ENCODE results near the gene HHAT. TPM values are rescaled to one million over a fixed set of nuclear protein-coding genes. Genes with fewer than 3 reads are reported as not detected.
"Not testable (repeated sequence)": the region's sequence is repeated elsewhere in the genome, so short reads cannot be mapped to it uniquely, and the experiment has no call there.

The HHAT gene
- total and polyA plus RNA-seq, 3 donors from 2014 or later, result 8.5 to 24.3 (median 23.8) TPM

DNA sequence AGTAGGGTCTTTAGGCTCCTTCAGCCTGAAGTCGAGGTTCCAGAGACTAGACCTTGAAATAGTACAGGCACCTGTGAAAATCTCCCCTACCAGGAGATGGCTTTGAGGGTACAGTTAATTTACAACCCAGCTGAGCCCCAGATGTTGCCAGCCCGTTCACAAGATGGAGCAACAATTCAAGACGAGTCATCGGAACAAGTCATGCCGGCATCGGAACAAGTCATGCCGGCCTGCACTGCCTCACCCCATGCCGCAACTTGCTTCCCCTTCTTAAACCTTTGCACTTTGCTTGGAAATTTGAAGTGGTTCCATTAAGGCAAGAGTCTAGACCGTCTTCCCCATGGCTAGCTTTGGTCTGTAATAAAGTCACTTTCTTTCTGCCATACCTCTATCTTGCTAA is 16.0 kb downstream of the HHAT start:
- Histone ChIP-seq H3K27ac (no peak overlapping the region), H3K4me3 (no peak overlapping the region), H3K36me3 (ENCODE audit: low read depth, missing control alignments) (no peaks in the 10 kb centered on the region), H3K9me3 (no peaks in the 10 kb centered on the region), H3K27me3 (no peaks in the 10 kb centered on the region), H3K4me1 (peaks cover 11% of the 10 kb centered on the region)
- intact Hi-C loops (cut with DNase I; ENCODE audit: low total_unique reads), result no loop called here
- no peak for TF ChIP-seq POLR2A (IDR thresholded peaks at IDR 0.05)
- TF ChIP-seq CTCF (IDR thresholded peaks at IDR 0.05), result no peak
- no peak for DNase-seq
- 84 to 85% methylated on average over 8 to 9 of the region's 9 CpGs for WGBS, 2 donors

DNA sequence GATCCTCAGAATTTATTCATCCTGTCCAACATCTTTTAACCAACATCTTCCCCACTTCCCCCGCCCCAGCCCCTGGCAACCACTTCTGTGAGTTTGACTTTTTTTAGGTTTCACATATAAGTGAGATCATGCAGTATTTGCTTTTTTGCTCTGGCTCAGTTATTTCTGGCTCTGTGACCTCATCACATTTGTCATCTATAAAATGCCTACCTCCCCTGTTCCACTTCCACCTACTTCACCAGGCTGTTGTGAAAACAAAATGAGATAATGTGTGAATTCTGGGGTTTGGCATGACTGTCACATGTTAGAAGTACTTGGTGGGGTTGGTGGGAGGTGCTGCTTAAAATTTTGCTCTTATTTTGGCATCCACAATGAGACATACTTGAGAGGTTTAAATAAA is 18.4 kb downstream of the HHAT start:
- DNase-seq, result no peak
- H3K27ac ChIP-seq, result no peak overlapping the region
- intact Hi-C loops (cut with DNase I; ENCODE audit: low total_unique reads), result no loop called here
- H3K4me1 ChIP-seq, result peaks cover 11% of the 10 kb centered on the region
- WGBS, 2 donors, result 92 to 100% methylated on average over 1 of the region's 1 CpG
- no peak overlapping the region for H3K4me3 ChIP-seq
- H3K27me3 ChIP-seq, result no peaks in the 10 kb centered on the region
- H3K9me3 ChIP-seq, result no peaks in the 10 kb centered on the region
- no peaks in the 10 kb centered on the region for H3K36me3 ChIP-seq (ENCODE audit: low read depth, missing control alignments)
- no peak for TF ChIP-seq POLR2A (IDR thresholded peaks at IDR 0.05)
- no peak for TF ChIP-seq CTCF (IDR thresholded peaks at IDR 0.05)

DNA sequence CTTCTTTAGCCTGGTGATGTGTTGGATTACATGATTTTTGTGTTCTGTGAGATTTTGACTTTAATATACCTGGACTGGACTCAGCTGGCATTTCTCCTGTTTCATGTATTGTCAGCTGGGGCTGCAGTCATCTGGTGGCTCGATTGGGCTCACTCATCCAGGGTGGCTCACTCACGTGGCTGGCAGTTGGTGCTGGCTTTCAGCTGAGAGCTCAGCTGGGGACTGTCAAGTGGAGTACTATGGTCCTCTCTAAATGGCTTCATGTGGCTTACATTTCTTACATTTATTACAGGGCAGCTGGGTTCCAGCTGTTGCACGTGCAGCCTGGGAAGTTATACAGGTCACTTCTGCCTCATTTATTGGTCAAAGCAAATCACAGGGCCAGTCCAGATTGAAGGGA is 22.8 kb downstream of the HHAT start:
- intact Hi-C loops (cut with DNase I; ENCODE audit: low total_unique reads), result no loop called here
- WGBS, 2 donors, result 82 to 91% methylated on average over 3 of the region's 3 CpGs
- TF ChIP-seq CTCF (IDR thresholded peaks at IDR 0.05), result no peak
- no peak for TF ChIP-seq POLR2A (IDR thresholded peaks at IDR 0.05)
- Histone ChIP-seq H3K4me3 (no peak overlapping the region), H3K27ac (no peak overlapping the region), H3K36me3 (ENCODE audit: low read depth, missing control alignments) (no peaks in the 10 kb centered on the region), H3K4me1 (no peaks in the 10 kb centered on the region), H3K27me3 (no peaks in the 10 kb centered on the region), H3K9me3 (no peaks in the 10 kb centered on the region)
- DNase-seq, result no peak

- intact Hi-C loops (cut with DNase I; ENCODE audit: low total_unique reads), result no loop called here
- H3K36me3 ChIP-seq (ENCODE audit: low read depth, missing control alignments), result no peaks in the 10 kb centered on the region
- TF ChIP-seq POLR2A (IDR thresholded peaks at IDR 0.05), result no peak
- no peak for TF ChIP-seq CTCF (IDR thresholded peaks at IDR 0.05)
- H3K27ac ChIP-seq, result no peak overlapping the region
- no peaks in the 10 kb centered on the region for H3K4me1 ChIP-seq
- H3K27me3 ChIP-seq, result no peaks in the 10 kb centered on the region
- no peak overlapping the region for H3K4me3 ChIP-seq
- 85 to 91% methylated on average over 4 of the region's 4 CpGs for WGBS, 2 donors
- no peak for DNase-seq
- H3K9me3 ChIP-seq, result no peaks in the 10 kb centered on the region
Measured at GRCh38 chr1:210352575-210352974, 23.9 kb downstream of the HHAT start.

GRCh38 chr1:210354305-210354704 is 25.6 kb downstream of the HHAT start:
- DNase-seq; intact Hi-C loops (cut with DNase I; ENCODE audit: low total_unique reads): not testable (repeated sequence)
- 96% methylated on average over 3 of the region's 3 CpGs for WGBS, 2 donors

More at GRCh38 chr1:210354305-210354704, 25.6 kb downstream of the HHAT start:
- H3K4me3 ChIP-seq; H3K9me3 ChIP-seq; H3K36me3 ChIP-seq (ENCODE audit: low read depth, missing control alignments); H3K4me1 ChIP-seq; H3K27ac ChIP-seq; H3K27me3 ChIP-seq: not testable (repeated sequence)

Measured in testis (tissue), 3 donors.